ENCODE results near the gene BSG. TPM values are rescaled to one million over a fixed set of nuclear protein-coding genes. Genes with fewer than 3 reads are reported as not detected.

BSG gene
- total and polyA plus RNA-seq, 2 of the 4 experiments (the other 2 are of a cell fraction) = 130 to 698 TPM

DNA sequence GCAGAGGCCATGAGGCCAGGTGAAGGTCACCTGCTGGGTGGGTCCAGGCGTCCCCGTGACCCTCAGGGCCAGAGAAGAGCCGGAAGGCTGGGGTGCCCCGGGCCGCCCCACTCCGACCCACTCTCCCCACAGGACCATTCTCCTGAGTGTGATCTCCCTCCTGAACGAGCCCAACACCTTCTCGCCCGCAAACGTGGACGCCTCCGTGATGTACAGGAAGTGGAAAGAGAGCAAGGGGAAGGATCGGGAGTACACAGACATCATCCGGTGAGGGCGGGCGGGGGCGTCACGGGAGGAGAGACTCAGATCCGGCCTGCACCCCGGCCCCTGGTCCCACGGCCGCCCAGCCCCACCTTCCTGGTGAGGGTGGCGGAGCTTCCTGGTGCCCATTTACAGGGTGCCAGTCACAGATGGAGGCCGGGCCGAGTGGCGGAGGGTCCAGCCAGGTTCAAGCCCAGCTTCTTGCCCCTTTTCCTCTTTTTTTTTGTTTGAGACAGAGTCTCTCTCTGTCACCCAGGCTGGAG lies 35.5 kb upstream of the BSG start:
- no peak for ATAC-seq (ENCODE audit: low read depth)
- H3K27ac ChIP-seq (ENCODE audit: insufficient read depth, low read length) = no peak overlapping the region
- in situ Hi-C loops (cut with MboI; ENCODE audit: low sequenced_read_pairs) = no loop called here
- no peak overlapping the region for H2BK20ac ChIP-seq (ENCODE audit: low read depth, low read length)
- H3K4me2 ChIP-seq (ENCODE audit: low read depth, low read length) = no peak overlapping the region
- ChIA-PET POLR2A (ENCODE audit: unreplicated experiment) (no interaction called here), CTCF (no interaction called here)
- 97% methylated on average over 11 of the region's 26 CpGs; no CpG with 5 or more reads in 1 of the 2 experiments for WGBS, 2 experiments (ENCODE audit: extremely low coverage in 2 of 2, insufficient read length in 1 of 2)
- dilution Hi-C loops (cut with HindIII; ENCODE audit: low sequenced_read_pairs, unreplicated experiment) = no loop called here
- peaks cover 8% of the 10 kb centered on the region for H3K4me1 ChIP-seq (ENCODE audit: control insufficient read depth, insufficient read depth, low read length)
- no peak overlapping the region for H2AK9ac ChIP-seq (replicated peaks; ENCODE audit: low read depth, low read length, poor library complexity)
- no peaks in the 10 kb centered on the region for H3K27me3 ChIP-seq (ENCODE audit: control insufficient read depth, insufficient read depth, low read length)
- H2AFZ ChIP-seq (replicated peaks; ENCODE audit: low read length, poor library complexity) = no peak overlapping the region
- H4K91ac ChIP-seq (ENCODE audit: insufficient read depth, low read depth, low read length) = no peak overlapping the region
- no peak overlapping the region for H3K9ac ChIP-seq (ENCODE audit: low read depth, low read length)
- H2BK5ac ChIP-seq (ENCODE audit: low read depth, low read length, poor library complexity, severe bottlenecking) = no peak overlapping the region
- no peak overlapping the region for H3K14ac ChIP-seq (replicated peaks; ENCODE audit: low read depth, low read length)
- intact Hi-C loops (cut with micrococcal nuclease) = no loop called here
- no peak overlapping the region for H4K8ac ChIP-seq (ENCODE audit: low read depth in 2 of 2, low read length in 2 of 2)
- no TSS peak for BruUV-seq (replicated peaks)
- H3K4ac ChIP-seq (ENCODE audit: low read depth, low read length) = no peak overlapping the region
- TF ChIP-seq RCOR1 (IDR thresholded peaks at IDR 0.05; ENCODE audit: insufficient replicate concordance, low read length) (no peak), MAFK (IDR thresholded peaks at IDR 0.05; ENCODE audit: low read depth, low read length) (no peak), RFX5 (IDR thresholded peaks at IDR 0.05; ENCODE audit: low read depth, low read length) (no peak), CEBPB (IDR thresholded peaks at IDR 0.05; ENCODE audit: low read depth, low read length) (no peak), MXI1 (IDR thresholded peaks at IDR 0.05; ENCODE audit: borderline replicate concordance, low read depth, low read length) (no peak), USF2 (IDR thresholded peaks at IDR 0.05; ENCODE audit: low read depth, low read length) (no peak)
- TF ChIP-seq, protein P1, sequence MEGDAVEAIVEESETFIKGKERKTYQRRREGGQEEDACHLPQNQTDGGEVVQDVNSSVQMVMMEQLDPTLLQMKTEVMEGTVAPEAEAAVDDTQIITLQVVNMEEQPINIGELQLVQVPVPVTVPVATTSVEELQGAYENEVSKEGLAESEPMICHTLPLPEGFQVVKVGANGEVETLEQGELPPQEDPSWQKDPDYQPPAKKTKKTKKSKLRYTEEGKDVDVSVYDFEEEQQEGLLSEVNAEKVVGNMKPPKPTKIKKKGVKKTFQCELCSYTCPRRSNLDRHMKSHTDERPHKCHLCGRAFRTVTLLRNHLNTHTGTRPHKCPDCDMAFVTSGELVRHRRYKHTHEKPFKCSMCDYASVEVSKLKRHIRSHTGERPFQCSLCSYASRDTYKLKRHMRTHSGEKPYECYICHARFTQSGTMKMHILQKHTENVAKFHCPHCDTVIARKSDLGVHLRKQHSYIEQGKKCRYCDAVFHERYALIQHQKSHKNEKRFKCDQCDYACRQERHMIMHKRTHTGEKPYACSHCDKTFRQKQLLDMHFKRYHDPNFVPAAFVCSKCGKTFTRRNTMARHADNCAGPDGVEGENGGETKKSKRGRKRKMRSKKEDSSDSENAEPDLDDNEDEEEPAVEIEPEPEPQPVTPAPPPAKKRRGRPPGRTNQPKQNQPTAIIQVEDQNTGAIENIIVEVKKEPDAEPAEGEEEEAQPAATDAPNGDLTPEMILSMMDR (conservative IDR thresholded peaks at IDR 0.05; ENCODE audit: low read depth, low read length) = no peak
- H2BK120ac ChIP-seq (ENCODE audit: low read depth, low read length) = no peak overlapping the region
- H4K20me1 ChIP-seq (ENCODE audit: insufficient read depth, low read length) = peaks cover 52% of the 10 kb centered on the region
- no peak overlapping the region for H3K56ac ChIP-seq (ENCODE audit: extremely low read depth, insufficient read depth, low read length)
- H3K9me1 ChIP-seq (ENCODE audit: insufficient read depth, low read length) = no peaks in the 10 kb centered on the region
- H3K79me1 ChIP-seq (ENCODE audit: low read depth in 1 of 2, low read length in 2 of 2) = peaks cover 11 to 50% of the 10 kb centered on the region in 2 experiments
- H3K4me3 ChIP-seq (ENCODE audit: insufficient read depth, low read depth, low read length) = no peak overlapping the region
- DNase-seq = no peak
- no peak overlapping the region for H4K5ac ChIP-seq (ENCODE audit: low read depth, low read length)
- no peaks in the 10 kb centered on the region for H3K9me3 ChIP-seq (ENCODE audit: control insufficient read depth, insufficient read depth, low read length)
- no peak overlapping the region for H3K23ac ChIP-seq (ENCODE audit: low read depth, low read length)
- H2BK15ac ChIP-seq (ENCODE audit: low read depth, low read length) = no peak overlapping the region
- H3K36me3 ChIP-seq (ENCODE audit: control insufficient read depth, insufficient read depth, low read length) = peaks cover 46% of the 10 kb centered on the region
- H2AK5ac ChIP-seq (ENCODE audit: low read depth, low read length) = no peak overlapping the region
- no peak overlapping the region for H3K18ac ChIP-seq (ENCODE audit: low read depth, low read length)
